ENCODE measurements around the gene LMTK3. TPM values are rescaled to one million over a fixed set of nuclear protein-coding genes. Genes with fewer than 3 reads are reported as not detected.

The LMTK3 gene
- total and polyA plus RNA-seq, 9 of the 15 experiments (the other 6 are each of a cell fraction or from before 2014, with no cell fraction given) = 0.35 to 12.3 (median 2.0) TPM; not detected in 2

DNA sequence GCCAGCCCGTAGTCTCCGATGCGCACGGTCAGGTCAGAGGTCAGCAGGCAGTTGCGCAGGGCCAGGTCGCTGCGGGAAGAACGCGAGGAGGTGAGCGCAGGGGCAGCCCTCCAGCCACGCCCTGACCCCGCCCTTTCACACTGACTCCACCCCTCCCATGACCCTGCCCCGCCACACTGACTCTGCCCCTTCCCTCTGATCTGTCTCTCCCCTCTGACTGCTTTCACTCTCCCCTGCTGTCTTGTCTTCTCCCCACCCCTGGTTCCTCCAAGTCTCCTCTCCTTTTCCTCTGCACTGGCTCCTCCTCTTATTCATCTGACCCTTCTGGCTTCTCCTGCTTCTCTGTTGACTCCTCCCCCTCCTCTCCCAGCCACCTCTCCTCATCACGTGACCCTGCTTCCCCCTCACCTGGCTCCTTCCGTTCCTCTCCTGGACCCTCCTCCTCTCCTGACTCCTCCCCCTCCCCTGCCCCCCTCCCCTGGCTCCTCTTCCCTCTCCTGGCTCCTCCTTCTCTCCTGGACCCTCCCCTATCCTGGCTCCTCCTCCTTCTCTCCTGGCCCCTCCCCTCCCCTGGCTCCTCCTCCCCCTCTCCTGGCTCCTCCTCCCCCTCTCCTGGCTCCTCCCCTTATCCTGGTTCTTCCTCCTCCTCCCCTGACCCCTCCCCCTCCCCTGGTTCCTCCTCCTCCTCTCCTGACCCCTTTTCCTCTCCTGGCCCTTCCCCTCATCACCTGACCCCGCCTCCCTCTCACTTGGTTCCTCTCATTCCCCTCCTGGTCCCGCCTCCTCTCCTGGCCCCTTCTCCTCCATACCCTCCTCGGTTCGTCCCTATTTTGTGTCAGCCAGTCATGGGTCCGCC, 9.9 kb downstream of the LMTK3 start (continued):
- TF ChIP-seq CXXC5 (CRISPR knock-in tag; IDR thresholded peaks at IDR 0.05) (peak; percentile 90), PML (IDR thresholded peaks at IDR 0.05; ENCODE audit: low read length) (no peak), HES1 (IDR thresholded peaks at IDR 0.05; ENCODE audit: low read depth) (peak; percentile 16; the same call in 1 of the 2 replicates), CHCHD3 (CRISPR knock-in tag; IDR thresholded peaks at IDR 0.05) (no peak), ZNF445 (CRISPR knock-in tag; IDR thresholded peaks at IDR 0.05; ENCODE audit: low read depth) (no peak), ZKSCAN3 (CRISPR knock-in tag; IDR thresholded peaks at IDR 0.05) (no peak), RBM15 (IDR thresholded peaks at IDR 0.05; ENCODE audit: insufficient read depth, low read length) (no peak), KLF1 (tag; IDR thresholded peaks at IDR 0.05) (peak; percentile 62; the same call in 1 of the 2 replicates), KLF16 (IDR thresholded peaks at IDR 0.05) (no peak), NCOA4 (IDR thresholded peaks at IDR 0.05; ENCODE audit: partially characterized antibody) (peak; percentile 71), CCAR2 (IDR thresholded peaks at IDR 0.05; ENCODE audit: low read depth, low read length) (no peak), TGIF2 (CRISPR knock-in tag; IDR thresholded peaks at IDR 0.05) (no peak)
- TF ChIP-seq, protein P1, sequence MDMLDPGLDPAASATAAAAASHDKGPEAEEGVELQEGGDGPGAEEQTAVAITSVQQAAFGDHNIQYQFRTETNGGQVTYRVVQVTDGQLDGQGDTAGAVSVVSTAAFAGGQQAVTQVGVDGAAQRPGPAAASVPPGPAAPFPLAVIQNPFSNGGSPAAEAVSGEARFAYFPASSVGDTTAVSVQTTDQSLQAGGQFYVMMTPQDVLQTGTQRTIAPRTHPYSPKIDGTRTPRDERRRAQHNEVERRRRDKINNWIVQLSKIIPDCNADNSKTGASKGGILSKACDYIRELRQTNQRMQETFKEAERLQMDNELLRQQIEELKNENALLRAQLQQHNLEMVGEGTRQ (CRISPR knock-in tag; IDR thresholded peaks at IDR 0.05) = peak; percentile 88
- TF ChIP-seq, protein P2, sequence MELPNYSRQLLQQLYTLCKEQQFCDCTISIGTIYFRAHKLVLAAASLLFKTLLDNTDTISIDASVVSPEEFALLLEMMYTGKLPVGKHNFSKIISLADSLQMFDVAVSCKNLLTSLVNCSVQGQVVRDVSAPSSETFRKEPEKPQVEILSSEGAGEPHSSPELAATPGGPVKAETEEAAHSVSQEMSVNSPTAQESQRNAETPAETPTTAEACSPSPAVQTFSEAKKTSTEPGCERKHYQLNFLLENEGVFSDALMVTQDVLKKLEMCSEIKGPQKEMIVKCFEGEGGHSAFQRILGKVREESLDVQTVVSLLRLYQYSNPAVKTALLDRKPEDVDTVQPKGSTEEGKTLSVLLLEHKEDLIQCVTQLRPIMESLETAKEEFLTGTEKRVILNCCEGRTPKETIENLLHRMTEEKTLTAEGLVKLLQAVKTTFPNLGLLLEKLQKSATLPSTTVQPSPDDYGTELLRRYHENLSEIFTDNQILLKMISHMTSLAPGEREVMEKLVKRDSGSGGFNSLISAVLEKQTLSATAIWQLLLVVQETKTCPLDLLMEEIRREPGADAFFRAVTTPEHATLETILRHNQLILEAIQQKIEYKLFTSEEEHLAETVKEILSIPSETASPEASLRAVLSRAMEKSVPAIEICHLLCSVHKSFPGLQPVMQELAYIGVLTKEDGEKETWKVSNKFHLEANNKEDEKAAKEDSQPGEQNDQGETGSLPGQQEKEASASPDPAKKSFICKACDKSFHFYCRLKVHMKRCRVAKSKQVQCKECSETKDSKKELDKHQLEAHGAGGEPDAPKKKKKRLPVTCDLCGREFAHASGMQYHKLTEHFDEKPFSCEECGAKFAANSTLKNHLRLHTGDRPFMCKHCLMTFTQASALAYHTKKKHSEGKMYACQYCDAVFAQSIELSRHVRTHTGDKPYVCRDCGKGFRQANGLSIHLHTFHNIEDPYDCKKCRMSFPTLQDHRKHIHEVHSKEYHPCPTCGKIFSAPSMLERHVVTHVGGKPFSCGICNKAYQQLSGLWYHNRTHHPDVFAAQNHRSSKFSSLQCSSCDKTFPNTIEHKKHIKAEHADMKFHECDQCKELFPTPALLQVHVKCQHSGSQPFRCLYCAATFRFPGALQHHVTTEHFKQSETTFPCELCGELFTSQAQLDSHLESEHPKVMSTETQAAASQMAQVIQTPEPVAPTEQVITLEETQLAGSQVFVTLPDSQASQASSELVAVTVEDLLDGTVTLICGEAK (IDR thresholded peaks at IDR 0.05) = peak; percentile 64; the same call in 1 of the 2 replicates
- TF ChIP-seq, protein P2 (CRISPR knock-in tag; IDR thresholded peaks at IDR 0.05) = no peak
- TF ChIP-seq, protein P3, sequence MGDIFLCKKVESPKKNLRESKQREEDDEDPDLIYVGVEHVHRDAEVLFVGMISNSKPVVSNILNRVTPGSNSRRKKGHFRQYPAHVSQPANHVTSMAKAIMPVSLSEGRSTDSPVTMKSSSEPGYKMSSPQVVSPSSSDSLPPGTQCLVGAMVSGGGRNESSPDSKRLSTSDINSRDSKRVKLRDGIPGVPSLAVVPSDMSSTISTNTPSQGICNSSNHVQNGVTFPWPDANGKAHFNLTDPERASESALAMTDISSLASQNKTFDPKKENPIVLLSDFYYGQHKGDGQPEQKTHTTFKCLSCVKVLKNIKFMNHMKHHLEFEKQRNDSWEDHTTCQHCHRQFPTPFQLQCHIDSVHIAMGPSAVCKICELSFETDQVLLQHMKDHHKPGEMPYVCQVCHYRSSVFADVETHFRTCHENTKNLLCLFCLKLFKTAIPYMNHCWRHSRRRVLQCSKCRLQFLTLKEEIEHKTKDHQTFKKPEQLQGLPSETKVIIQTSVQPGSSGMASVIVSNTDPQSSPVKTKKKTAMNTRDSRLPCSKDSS (IDR thresholded peaks at IDR 0.05; ENCODE audit: low read depth, partially characterized antibody) = no peak
